GM12878 (cell line): Measurements from ENCODE around the gene LCA5. TPM values are rescaled to one million over a fixed set of nuclear protein-coding genes. Genes with fewer than 3 reads are reported as not detected.

ENCODE experiments used
- BMI1 ChIP-seq: fragments of 450-650 bp; IDR thresholded peaks from 2 replicates; pipeline ENCODE4 v1.6.1; 2016; ENCODE audit warnings: mild to moderate bottlenecking, moderate library complexity, borderline replicate concordance
- EZH2 ChIP-seq: IDR thresholded peaks from 2 replicates; pipeline ENCODE4 v1.6.1; 2012; ENCODE audit warnings: low read depth, mild to moderate bottlenecking, control low read depth, inconsistent platforms, low read length, borderline replicate concordance; ENCODE audit not compliant: control insufficient read depth
- GATAD2B ChIP-seq: fragments of 450-650 bp; conservative IDR thresholded peaks from 2 replicates; pipeline ENCODE4 v1.6.1; 2017; ENCODE audit warnings: low read depth, mild to moderate bottlenecking, moderate library complexity
- JUNB ChIP-seq: IDR thresholded peaks from 2 replicates; pipeline ENCODE4 v1.6.1; 2016; ENCODE audit warnings: antibody characterized with exemption, mild to moderate bottlenecking
- KAT2A ChIP-seq: conservative IDR thresholded peaks from 2 replicates; pipeline ENCODE4 v1.6.1; 2011; ENCODE audit warnings: low read depth, low read length; ENCODE audit not compliant: control insufficient read depth
- KDM1A ChIP-seq: fragments of 200-600 bp; sonication (generic); IDR thresholded peaks from 2 replicates; pipeline ENCODE4 v1.6.1; 2016; ENCODE audit warnings: borderline replicate concordance
- KLF5 ChIP-seq: fragments of 450-650 bp; IDR thresholded peaks from 2 replicates; pipeline ENCODE4 v1.6.1; 2014; ENCODE audit warnings: mild to moderate bottlenecking; ENCODE audit not compliant: partially characterized antibody
- NRF1 ChIP-seq: conservative IDR thresholded peaks from 2 replicates; pipeline ENCODE4 v1.6.1; 2011; ENCODE audit warnings: mild to moderate bottlenecking, low read depth, low read length, improper control_type of control experiment
- PML ChIP-seq: IDR thresholded peaks from 2 replicates; pipeline ENCODE4 v1.6.1; 2012; ENCODE audit warnings: low read length, inconsistent platforms
- POLR2AphosphoS2 ChIP-seq: IDR thresholded peaks from 2 replicates; pipeline ENCODE4 v1.6.1; 2011; ENCODE audit warnings: low read depth, mild to moderate bottlenecking, low read length, improper control_type of control experiment, moderate library complexity
- RAD21 ChIP-seq: IDR thresholded peaks from 2 replicates; pipeline ENCODE4 v1.6.1; 2011; ENCODE audit warnings: mild to moderate bottlenecking, low read depth, low read length, moderate library complexity; ENCODE audit not compliant: insufficient read depth
- RCOR1 ChIP-seq: conservative IDR thresholded peaks from 2 replicates; pipeline ENCODE4 v1.6.1; 2012; ENCODE audit warnings: low read depth, low read length, improper control_type of control experiment
- SIX5 ChIP-seq: IDR thresholded peaks from 2 replicates; pipeline ENCODE4 v1.6.1; 2011; ENCODE audit warnings: mild to moderate bottlenecking, low read depth, low read length, moderate library complexity; ENCODE audit not compliant: severe bottlenecking
- STAT1 ChIP-seq: fragments of 450-650 bp; conservative IDR thresholded peaks from 2 replicates; pipeline ENCODE4 v1.6.1; 2014; ENCODE audit warnings: antibody characterized with exemption, mild to moderate bottlenecking
- TARDBP ChIP-seq: IDR thresholded peaks from 2 replicates; pipeline ENCODE4 v1.6.1; 2016; ENCODE audit warnings: borderline replicate concordance
- WRNIP1 ChIP-seq: IDR thresholded peaks from 2 replicates; pipeline ENCODE4 v1.6.1; 2011; ENCODE audit warnings: low read depth, low read length, improper control_type of control experiment, borderline replicate concordance
- ZSCAN29 ChIP-seq: fragments of 450-650 bp; IDR thresholded peaks from 2 replicates; pipeline ENCODE4 v1.6.1; 2017; ENCODE audit warnings: mild to moderate bottlenecking, moderate library complexity
- polyA plus RNA-seq, 11 experiments: library from polyadenylated mRNA; depleted of rRNA in 4 of 11; unstranded in 6 of 11; stranded (reverse) in 5 of 11; fragments of >200 nt; fragmentation: Nextera tagmentation in 4 of 11; fragmentation: Illumina TruSeq in 1 of 11; extraction: Ambion mirVana in 4 of 11; extraction: Trizol in 1 of 11; gene quantifications; 1 replicate in 1 of 11; 2 replicates in 10 of 11; pipeline versions ENCODE4 v1.2.1 to v1.2.3, GENCODE V29; 2011 to 2016; ENCODE audit warnings: inconsistent platforms in 2 of 11, missing spikeins in 2 of 11, low read depth in 1 of 11
- total RNA-seq, 4 experiments: library from RNA; depleted of rRNA in 3 of 4; stranded (reverse); fragments of >200 nt in 3 of 4; fragmentation: Illumina TruSeq in 1 of 4; extraction: Trizol in 1 of 4; gene quantifications; 2 replicates each; pipeline versions ENCODE4 v1.2.1 to v1.2.3, GENCODE V29; 2013 to 2021
- TF ChIP-seq, protein P1 (sequence below): fragments of 450-650 bp; IDR thresholded peaks from 2 replicates; pipeline ENCODE4 v1.6.1; 2018; ENCODE audit warnings: borderline replicate concordance, mild to moderate bottlenecking; ENCODE audit not compliant: partially characterized antibody
- TF ChIP-seq, protein P2 (sequence below): fragments of 450-650 bp; IDR thresholded peaks from 2 replicates; pipeline ENCODE4 v1.6.1; 2014; ENCODE audit warnings: mild to moderate bottlenecking
- TF ChIP-seq, protein P3 (sequence below): fragments of 150-350 bp; IDR thresholded peaks from 2 replicates; pipeline ENCODE4 v1.6.1; 2014; ENCODE audit warnings: mild to moderate bottlenecking, low read depth, low read length
- TF ChIP-seq, protein P4 (sequence below): IDR thresholded peaks from 2 replicates; pipeline ENCODE4 v1.6.1; 2011; ENCODE audit warnings: borderline replicate concordance, low read depth, mild to moderate bottlenecking, moderate library complexity, low read length; ENCODE audit not compliant: insufficient read depth, poor library complexity, severe bottlenecking
- TF ChIP-seq, protein P5 (sequence below): fragments of 450-650 bp; IDR thresholded peaks from 2 replicates; pipeline ENCODE4 v1.6.1; 2017; ENCODE audit warnings: antibody characterized with exemption, mild to moderate bottlenecking, moderate library complexity

The LCA5 gene
- total and polyA plus RNA-seq, 10 of the 15 experiments (the other 5 are each of a cell fraction or from before 2014, with no cell fraction given): 0.13 to 0.45 (median 0.27) TPM

DNA sequence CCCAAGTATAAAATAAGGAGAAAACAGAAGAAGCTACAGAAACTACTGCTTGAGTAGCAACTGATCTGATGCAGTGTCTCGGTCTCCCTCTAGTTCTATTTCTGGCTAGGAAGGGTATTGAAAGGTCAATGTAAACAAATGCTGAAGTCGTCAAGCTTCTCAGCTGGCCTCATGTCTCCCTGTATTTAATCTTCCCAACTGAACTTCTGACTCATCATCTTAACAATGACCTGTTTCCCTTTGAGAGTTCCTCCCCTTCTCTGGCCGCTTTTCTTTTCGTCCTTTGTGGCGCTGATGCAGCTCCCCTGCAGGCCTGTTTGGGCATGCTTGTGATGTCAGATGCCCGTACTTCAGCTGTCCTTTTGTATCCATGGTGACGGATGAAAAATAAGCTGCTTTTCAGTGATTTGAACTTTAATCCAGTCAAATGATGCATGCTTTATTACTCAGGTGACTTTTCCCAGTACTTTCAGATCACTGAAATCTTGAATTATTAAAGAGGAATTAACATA is 7.8 kb upstream of the LCA5 start (continued):
- TF ChIP-seq PML: no peak; the same call in 1 of the 2 replicates
- TF ChIP-seq ZSCAN29: no peak
- TF ChIP-seq TARDBP: no peak
- TF ChIP-seq WRNIP1: no peak
- no peak for TF ChIP-seq EZH2
- no peak for TF ChIP-seq GATAD2B
- TF ChIP-seq JUNB: 0 out of 2 replicates have a peak, but pooled peaks have one; percentile 5
- no peak for TF ChIP-seq RCOR1
- TF ChIP-seq RAD21: peak; percentile 49
- TF ChIP-seq, protein P1, sequence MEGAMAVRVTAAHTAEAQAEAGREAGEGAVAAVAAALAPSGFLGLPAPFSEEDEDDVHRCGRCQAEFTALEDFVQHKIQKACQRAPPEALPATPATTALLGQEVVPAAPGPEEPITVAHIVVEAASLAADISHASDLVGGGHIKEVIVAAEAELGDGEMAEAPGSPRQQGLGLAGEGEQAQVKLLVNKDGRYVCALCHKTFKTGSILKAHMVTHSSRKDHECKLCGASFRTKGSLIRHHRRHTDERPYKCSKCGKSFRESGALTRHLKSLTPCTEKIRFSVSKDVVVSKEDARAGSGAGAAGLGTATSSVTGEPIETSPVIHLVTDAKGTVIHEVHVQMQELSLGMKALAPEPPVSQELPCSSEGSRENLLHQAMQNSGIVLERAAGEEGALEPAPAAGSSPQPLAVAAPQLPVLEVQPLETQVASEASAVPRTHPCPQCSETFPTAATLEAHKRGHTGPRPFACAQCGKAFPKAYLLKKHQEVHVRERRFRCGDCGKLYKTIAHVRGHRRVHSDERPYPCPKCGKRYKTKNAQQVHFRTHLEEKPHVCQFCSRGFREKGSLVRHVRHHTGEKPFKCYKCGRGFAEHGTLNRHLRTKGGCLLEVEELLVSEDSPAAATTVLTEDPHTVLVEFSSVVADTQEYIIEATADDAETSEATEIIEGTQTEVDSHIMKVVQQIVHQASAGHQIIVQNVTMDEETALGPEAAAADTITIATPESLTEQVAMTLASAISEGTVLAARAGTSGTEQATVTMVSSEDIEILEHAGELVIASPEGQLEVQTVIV: no peak
- no peak for TF ChIP-seq POLR2AphosphoS2
- no peak for TF ChIP-seq KDM1A
- TF ChIP-seq, protein P2, sequence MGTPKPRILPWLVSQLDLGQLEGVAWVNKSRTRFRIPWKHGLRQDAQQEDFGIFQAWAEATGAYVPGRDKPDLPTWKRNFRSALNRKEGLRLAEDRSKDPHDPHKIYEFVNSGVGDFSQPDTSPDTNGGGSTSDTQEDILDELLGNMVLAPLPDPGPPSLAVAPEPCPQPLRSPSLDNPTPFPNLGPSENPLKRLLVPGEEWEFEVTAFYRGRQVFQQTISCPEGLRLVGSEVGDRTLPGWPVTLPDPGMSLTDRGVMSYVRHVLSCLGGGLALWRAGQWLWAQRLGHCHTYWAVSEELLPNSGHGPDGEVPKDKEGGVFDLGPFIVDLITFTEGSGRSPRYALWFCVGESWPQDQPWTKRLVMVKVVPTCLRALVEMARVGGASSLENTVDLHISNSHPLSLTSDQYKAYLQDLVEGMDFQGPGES: no peak
- TF ChIP-seq, protein P3, sequence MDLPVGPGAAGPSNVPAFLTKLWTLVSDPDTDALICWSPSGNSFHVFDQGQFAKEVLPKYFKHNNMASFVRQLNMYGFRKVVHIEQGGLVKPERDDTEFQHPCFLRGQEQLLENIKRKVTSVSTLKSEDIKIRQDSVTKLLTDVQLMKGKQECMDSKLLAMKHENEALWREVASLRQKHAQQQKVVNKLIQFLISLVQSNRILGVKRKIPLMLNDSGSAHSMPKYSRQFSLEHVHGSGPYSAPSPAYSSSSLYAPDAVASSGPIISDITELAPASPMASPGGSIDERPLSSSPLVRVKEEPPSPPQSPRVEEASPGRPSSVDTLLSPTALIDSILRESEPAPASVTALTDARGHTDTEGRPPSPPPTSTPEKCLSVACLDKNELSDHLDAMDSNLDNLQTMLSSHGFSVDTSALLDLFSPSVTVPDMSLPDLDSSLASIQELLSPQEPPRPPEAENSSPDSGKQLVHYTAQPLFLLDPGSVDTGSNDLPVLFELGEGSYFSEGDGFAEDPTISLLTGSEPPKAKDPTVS: no peak
- TF ChIP-seq, protein P4, sequence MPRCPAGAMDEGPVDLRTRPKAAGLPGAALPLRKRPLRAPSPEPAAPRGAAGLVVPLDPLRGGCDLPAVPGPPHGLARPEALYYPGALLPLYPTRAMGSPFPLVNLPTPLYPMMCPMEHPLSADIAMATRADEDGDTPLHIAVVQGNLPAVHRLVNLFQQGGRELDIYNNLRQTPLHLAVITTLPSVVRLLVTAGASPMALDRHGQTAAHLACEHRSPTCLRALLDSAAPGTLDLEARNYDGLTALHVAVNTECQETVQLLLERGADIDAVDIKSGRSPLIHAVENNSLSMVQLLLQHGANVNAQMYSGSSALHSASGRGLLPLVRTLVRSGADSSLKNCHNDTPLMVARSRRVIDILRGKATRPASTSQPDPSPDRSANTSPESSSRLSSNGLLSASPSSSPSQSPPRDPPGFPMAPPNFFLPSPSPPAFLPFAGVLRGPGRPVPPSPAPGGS: no peak
- no peak for TF ChIP-seq KAT2A
- peak; percentile 89 for TF ChIP-seq BMI1
- TF ChIP-seq SIX5: no peak
- TF ChIP-seq, protein P5, sequence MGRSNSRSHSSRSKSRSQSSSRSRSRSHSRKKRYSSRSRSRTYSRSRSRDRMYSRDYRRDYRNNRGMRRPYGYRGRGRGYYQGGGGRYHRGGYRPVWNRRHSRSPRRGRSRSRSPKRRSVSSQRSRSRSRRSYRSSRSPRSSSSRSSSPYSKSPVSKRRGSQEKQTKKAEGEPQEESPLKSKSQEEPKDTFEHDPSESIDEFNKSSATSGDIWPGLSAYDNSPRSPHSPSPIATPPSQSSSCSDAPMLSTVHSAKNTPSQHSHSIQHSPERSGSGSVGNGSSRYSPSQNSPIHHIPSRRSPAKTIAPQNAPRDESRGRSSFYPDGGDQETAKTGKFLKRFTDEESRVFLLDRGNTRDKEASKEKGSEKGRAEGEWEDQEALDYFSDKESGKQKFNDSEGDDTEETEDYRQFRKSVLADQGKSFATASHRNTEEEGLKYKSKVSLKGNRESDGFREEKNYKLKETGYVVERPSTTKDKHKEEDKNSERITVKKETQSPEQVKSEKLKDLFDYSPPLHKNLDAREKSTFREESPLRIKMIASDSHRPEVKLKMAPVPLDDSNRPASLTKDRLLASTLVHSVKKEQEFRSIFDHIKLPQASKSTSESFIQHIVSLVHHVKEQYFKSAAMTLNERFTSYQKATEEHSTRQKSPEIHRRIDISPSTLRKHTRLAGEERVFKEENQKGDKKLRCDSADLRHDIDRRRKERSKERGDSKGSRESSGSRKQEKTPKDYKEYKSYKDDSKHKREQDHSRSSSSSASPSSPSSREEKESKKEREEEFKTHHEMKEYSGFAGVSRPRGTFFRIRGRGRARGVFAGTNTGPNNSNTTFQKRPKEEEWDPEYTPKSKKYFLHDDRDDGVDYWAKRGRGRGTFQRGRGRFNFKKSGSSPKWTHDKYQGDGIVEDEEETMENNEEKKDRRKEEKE: no peak
- TF ChIP-seq NRF1: no peak
- no peak for TF ChIP-seq STAT1
- peak; percentile 62 for TF ChIP-seq KLF5
